Lower leg skin (tissue), 4 donors: ENCODE results near the gene TRIM63. TPM values are rescaled to one million over a fixed set of nuclear protein-coding genes. Genes with fewer than 3 reads are reported as not detected.

Source experiments
- DNase-seq, 2 donors: peaks; one replicate each; pipeline ENCODE4 v3.0.0-alpha.2; 2019; ENCODE audit warnings: low spot score in 2 of 2
- H3K4me3 ChIP-seq: fragments of 200-600 bp; sonication (generic); 2 replicates; pipeline ENCODE4 v1.5.1; 2017; ENCODE audit warnings: mild to moderate bottlenecking, low read depth; ENCODE audit not compliant: poor library complexity, severe bottlenecking
- POLR2A ChIP-seq, 2 donors: fragments of 450-650 bp; IDR thresholded peaks; one replicate each; pipeline ENCODE4 v1.6.1; 2016 to 2017; ENCODE audit warnings: antibody characterized with exemption in 2 of 2, mild to moderate bottlenecking in 1 of 2, moderate library complexity in 1 of 2
- WGBS, 2 donors: methylation state at CpG; one replicate each; pipeline ENCODE4 v1.1.5; 2018; 5-methylcytosine and 5-hydroxymethylcytosine counted together
- intact Hi-C: fragments of 100-400 bp; cut with DNase I; formaldehyde crosslinking; loops from one replicate; pipeline ENCODE4 v1.15.0; 2023; ENCODE audit warnings: low total_unique reads
- total RNA-seq, 4 donors: library from RNA; depleted of rRNA; stranded (reverse); fragments of >200 nt; gene quantifications; one replicate each; pipeline ENCODE4 v1.1.0, GENCODE V29; 2016
- TF ChIP-seq, protein P1 (sequence below), 3 donors: fragments of 450-650 bp; IDR thresholded peaks; one replicate each; pipeline ENCODE4 v1.5.1; 2016; ENCODE audit warnings: antibody characterized with exemption in 3 of 3, mild to moderate bottlenecking in 3 of 3, moderate library complexity in 2 of 3

TRIM63 gene
- total RNA-seq, 4 donors from 2014 or later = 0.21 to 2.5 (median 2.1) TPM

DNA sequence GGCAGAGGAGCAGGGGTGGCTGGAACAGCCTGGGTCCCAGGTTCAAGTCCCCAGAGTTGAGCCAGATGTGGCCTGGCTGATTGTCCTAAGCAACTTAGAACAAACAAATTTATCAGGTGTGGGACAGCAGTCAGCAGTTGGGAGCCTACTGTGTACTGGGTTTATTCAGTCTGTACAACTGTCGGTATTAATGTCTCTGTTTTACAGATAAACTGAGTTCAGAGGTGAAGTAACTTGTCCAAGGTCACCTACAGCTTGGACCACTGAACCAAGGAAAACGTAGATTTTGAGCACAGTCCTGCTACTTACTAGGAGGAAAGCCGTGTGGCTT is 14.6 kb upstream of the TRIM63 start:
- intact Hi-C loops = no loop called here
- H3K4me3 ChIP-seq = no peak overlapping the region
- WGBS, 2 donors = 90% methylated on average over 3 of the region's 3 CpGs
- TF ChIP-seq POLR2A (IDR thresholded peaks at IDR 0.05) = no peak
- TF ChIP-seq, protein P1, sequence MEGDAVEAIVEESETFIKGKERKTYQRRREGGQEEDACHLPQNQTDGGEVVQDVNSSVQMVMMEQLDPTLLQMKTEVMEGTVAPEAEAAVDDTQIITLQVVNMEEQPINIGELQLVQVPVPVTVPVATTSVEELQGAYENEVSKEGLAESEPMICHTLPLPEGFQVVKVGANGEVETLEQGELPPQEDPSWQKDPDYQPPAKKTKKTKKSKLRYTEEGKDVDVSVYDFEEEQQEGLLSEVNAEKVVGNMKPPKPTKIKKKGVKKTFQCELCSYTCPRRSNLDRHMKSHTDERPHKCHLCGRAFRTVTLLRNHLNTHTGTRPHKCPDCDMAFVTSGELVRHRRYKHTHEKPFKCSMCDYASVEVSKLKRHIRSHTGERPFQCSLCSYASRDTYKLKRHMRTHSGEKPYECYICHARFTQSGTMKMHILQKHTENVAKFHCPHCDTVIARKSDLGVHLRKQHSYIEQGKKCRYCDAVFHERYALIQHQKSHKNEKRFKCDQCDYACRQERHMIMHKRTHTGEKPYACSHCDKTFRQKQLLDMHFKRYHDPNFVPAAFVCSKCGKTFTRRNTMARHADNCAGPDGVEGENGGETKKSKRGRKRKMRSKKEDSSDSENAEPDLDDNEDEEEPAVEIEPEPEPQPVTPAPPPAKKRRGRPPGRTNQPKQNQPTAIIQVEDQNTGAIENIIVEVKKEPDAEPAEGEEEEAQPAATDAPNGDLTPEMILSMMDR (IDR thresholded peaks at IDR 0.05) = no peak
- DNase-seq = no peak

DNA sequence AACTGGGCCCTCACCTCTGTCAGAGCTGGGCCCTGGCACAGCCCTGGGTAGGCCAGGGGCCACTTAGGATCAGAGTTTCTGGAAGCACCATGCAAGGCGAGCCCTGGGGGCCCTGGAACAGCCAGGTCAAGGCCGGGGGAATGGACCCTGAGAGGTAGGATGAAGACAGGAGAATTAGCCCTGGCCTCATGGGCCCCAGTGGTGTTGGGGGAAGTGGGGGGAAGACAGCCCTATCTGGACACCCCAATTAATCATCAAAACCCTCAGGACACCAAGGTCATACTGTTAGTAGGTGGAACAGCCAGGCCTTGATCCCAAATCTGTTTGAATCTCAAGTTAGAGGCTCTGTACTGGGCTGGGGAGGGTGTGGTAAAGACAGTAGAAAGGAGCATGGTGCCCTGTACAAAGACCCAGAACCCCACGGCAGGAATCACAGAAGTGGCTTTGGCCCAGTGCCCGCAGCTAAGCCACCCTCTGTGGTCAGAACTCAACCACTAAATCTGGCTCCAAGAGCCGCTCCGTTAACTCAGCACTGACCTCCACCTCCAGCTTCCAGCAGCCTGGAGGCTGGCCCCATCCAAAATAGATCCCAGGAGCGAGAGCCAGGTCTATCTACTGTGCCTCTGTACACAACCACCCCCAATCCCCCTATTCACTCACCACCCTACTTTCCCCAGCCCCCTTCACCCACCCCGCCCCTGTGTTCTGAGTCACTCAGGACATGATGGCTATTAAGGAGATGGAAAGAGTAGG is 14.0 kb upstream of the TRIM63 start:
- no peak overlapping the region for H3K4me3 ChIP-seq
- 81 to 82% methylated on average over 8 of the region's 8 CpGs for WGBS, 2 donors
- DNase-seq = no peak
- TF ChIP-seq, protein P1 (IDR thresholded peaks at IDR 0.05) = no peak
- no peak for TF ChIP-seq POLR2A (IDR thresholded peaks at IDR 0.05)
- intact Hi-C loops = no loop called here

DNA sequence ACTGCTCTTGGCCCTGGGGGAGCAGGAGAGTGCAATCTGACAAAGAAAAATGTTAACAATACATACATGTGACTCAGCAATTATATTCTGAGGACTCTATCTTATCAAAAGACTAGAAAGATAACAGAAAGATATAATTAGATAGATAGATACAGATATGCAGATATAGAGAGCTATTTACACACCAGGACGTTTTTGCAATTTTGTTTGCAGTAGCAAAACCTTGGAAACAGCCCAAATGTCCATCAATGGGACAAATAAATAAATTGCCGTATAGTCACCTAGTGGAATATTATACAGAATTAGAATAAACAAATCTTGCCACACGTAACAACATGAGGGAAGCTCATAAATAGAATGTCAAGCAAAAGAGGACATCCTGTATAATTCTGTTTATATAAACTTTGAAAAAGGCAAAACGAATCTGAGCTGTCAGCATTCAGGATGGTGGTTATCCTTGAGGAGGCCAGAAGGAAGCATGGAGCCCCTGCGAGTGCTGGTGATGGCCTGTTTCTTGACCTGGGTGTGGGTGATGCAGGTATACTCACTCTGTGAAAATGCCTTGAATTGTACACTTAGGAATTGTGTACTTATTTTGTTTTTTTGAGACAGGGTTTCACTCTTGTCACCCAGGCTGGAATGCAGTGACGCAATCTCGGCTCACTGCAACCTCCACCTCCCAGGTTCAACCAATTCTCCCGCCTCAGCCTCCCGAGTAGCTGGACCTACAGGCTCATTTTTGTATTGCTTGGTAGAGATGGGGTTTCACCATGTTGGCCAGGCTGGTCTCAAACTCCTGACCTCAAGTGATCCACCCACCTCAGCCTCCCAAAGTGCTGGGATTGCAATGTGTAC is 12.8 kb upstream of the TRIM63 start:
- no peak for DNase-seq
- H3K4me3 ChIP-seq = no peak overlapping the region
- 75 to 80% methylated on average over 9 of the region's 9 CpGs for WGBS, 2 donors
- intact Hi-C loops = no loop called here
- TF ChIP-seq POLR2A (IDR thresholded peaks at IDR 0.05) = no peak
- TF ChIP-seq, protein P1 (IDR thresholded peaks at IDR 0.05) = no peak

DNA sequence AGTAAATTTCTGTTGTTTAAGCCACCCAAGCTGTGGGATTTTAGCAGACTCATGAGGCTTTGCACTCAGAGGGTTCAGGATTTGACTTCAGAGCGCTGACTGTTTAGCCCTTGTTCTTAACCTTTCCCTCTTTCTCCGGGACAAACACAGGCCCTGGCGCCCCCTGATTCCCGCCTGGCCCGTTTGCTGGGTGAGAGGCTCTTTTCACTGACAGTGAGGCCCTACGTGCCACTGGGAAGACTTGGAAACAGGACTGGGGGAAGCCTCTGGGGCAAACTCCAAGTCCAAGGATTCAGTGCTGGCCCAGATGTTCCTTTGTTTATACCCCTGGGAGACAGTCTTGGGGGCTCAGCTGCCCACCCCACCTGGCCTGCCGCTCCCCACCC is 11.7 kb upstream of the TRIM63 start:
- DNase-seq = no peak
- 55 to 59% methylated on average over 7 of the region's 7 CpGs for WGBS, 2 donors
- no peak overlapping the region for H3K4me3 ChIP-seq
- intact Hi-C loops = no loop called here
- TF ChIP-seq POLR2A (IDR thresholded peaks at IDR 0.05) = no peak
- TF ChIP-seq, protein P1 (IDR thresholded peaks at IDR 0.05) = no peak

DNA sequence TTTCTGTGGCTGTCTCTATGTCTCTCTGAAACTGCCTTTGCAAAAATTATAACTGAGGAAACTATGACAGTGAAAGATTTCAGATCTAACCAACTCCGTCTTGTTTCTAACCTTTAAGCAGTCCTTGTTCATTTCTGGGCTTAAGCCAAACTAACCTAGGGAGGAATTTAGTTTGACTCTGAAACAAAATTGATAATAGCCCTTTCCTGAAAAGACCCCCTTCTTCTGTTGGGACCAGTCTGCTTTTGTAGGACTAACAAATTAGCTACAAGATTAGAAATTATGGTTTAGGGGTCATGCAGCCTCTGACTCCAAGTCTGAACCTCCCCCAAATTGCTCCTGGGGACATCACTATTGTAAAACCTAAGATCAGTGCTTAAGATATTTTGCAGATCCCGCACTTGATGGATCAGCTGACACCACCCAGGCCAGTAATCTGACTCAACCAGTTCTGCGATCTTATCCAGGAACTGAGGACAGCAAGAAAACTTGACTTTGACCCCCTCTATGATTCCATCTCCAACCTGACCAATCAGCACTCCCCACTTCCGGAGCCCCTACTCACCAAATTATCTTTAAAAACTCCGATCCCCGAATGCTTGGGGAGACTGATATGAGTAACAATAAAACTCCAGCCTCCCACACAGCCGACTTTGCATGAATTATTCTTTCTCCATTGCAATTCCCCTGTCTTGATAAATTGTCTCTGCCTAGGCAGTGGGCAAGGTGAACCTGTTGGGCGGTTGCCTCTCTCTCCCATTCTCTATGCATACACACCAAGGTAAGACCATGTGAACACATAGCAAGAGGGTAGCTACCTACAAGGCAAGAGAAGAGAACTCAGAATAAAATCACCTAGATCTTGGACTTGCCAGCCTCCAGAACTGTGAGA is 11.1 kb upstream of the TRIM63 start:
- 54 to 55% methylated on average over 8 of the region's 8 CpGs for WGBS, 2 donors
- intact Hi-C loops = no loop called here
- TF ChIP-seq, protein P1 (IDR thresholded peaks at IDR 0.05) = no peak
- no peak for TF ChIP-seq POLR2A (IDR thresholded peaks at IDR 0.05)
- no peak overlapping the region for H3K4me3 ChIP-seq
- DNase-seq = no peak
